ENCODE results near the gene ZNF286A.
"Not testable (repeated sequence)": the region's sequence is repeated elsewhere in the genome, so short reads cannot be mapped to it uniquely, and the experiment has no call there.

- TF ChIP-seq CTCF (conservative IDR thresholded peaks at IDR 0.05 in 1 of 2, IDR thresholded peaks at IDR 0.05 in 1 of 2; ENCODE audit: low read depth in 1 of 2, low read length in 2 of 2); EZH2 (IDR thresholded peaks at IDR 0.05; ENCODE audit: low read length, missing control alignments): not testable (repeated sequence)
These were observed 49.9 kb downstream of the ZNF286A start for GRCh38 chr17:15749403-15749802.
